Activated naive CD4-positive, alpha-beta T cell (primary cell): Measurements from ENCODE around the gene PRKCB.
A peak's percentile ranks its signal among the peaks of the same experiment; 100 is the strongest.

ENCODE experiments used
- DNase-seq, 4 experiments: peaks; one replicate each; lab custom pipeline; 2025; lab: John Stamatoyannopoulos, UW

The PRKCB gene

DNA sequence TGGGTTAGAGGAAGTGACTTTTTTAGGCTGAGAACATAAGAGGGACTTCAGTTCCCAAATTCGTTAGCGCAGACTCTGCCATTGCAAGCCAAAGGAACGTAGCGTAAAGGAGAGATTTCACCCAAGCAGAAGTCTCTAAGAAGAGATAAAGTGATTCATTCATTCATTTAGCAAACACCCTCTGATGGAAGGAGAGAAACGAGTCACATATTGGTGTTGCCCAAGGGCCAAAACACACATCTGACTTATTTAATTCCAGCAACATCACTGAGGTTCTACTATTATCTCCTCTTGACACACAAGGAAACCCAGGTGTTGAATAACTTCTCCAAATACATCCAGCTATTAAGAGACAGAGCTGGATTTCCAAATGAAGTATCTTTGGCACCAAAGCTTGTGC lies 334.6 kb downstream of the PRKCB start:
- no peak for DNase-seq

DNA sequence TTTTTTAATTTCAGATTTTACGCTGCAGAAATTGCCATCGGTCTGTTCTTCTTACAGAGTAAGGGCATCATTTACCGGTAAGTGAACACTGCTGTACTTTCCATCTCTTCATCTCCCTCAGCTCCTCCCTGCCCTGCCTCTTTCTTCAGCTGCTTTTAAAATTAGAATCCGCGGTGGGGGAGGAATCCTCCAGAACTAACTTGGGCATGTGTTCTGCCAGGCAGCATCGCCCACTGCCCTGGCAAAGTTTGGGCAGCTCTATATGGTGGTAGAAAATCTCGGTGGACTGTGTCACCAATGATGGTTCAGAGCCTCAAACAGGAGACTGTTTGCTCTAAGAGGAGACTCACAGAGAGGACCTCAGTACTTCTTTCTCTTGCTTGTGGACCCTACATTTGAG lies 338.7 kb downstream of the PRKCB start:
- DNase-seq, result no peak

DNA sequence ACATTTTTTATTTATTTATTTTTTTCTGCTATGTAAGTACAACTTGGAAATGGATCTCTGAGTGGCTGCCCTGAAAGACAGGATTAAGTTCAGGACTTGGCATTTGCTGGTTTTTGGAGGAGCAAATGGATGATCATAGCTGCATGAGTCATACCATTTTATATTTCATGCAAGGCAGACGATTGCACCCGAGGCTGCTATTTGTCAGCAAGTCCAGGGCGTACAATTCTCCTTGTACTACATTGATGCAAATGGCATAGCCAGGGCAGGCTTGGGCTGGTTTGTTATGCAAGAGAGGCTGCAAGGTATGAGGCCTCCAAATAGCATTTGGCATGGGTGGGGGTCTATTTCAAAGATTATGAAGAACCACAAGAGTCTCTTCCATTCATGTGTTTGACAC lies 339.2 kb downstream of the PRKCB start:
- no peak for DNase-seq

DNA sequence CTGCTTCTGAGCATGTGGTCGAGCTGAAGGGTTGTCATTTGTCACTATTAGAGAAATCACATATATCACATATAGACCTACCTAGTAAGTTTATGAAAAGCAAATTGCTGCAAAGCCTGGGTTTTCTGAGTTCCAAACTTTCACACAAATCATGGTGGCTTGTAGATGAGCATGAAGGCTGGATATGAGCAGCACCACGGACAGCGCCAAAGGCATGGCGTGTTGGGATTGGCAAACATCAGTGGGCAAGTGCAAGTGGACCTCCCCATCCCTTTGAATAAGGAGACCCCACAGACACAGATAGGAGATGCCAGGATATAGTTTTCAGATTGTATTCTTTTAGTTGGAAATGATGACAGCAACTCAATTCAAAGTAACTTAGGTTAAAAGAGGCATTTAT lies 342.7 kb downstream of the PRKCB start:
- DNase-seq, result peak in 1 of 4 experiments; percentile 0

DNA sequence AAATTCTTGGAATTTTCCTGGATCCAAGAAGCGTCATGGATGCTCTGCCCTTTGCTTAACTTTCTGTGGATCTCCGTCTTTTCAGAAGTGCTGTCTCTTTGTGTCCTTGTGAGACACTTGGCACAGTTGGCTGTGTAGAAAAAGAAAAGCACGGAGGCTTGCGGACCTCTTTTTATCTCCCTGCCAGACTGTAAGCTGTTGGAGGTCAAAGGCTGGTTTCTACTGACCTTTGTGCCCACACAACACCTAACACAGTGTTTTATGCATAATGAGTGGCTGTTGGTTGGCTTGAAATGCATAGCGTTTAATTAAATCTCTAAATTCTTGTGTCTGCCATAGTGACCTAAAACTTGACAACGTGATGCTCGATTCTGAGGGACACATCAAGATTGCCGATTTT lies 344.7 kb downstream of the PRKCB start:
- no peak for DNase-seq

DNA sequence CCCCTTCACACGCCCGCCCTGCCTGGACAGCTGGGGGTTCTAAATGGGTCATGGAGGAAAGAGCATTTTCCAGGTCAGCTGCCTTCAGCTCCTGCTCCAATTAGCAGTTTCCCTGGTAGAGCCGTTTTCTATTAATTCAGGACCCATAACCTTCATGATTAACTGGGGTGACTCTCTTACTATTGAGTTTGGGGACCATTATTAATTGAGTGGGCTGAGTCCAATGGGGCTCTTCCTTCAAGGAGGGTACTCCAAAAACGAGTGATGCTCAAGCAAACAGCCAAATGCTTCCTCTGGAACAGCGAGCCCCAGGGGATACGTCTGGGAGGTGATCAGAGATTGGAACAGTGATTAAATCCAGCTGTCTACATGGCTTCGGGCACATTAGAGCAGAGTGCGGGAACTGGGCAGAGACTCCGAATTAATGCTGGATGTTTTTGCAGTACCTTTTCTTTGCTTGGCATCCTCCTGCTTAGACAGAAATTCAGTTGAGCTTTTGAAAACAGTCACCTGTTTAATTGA lies 352.3 kb downstream of the PRKCB start:
- DNase-seq, result no peak

DNA sequence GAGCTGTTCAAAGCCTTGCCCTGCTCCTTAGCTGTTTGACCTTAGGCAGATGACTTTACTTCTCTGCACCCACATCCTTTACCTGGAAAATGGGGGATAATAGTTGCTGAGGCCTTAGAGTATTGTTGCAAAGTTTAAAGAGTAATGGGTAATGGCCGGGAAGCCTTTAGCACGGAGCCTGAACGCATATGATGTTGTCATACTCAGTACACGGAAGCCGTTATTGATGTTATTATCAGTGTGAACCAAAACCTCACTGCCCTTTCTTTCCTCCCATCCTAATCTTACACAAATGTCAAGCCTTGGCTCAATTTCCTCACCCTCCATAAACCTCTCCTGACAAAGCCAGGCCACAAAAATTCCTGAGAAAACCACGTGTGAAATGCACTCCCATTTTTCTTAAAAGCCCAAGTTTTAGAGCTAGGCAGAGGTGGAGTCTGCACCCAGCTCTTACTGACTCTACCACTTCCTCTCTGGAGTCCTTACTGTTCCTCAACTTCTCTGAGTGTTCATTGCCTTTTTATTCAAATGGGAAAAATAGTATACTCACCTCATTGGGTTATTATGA lies 353.1 kb downstream of the PRKCB start:
- no peak for DNase-seq

DNA sequence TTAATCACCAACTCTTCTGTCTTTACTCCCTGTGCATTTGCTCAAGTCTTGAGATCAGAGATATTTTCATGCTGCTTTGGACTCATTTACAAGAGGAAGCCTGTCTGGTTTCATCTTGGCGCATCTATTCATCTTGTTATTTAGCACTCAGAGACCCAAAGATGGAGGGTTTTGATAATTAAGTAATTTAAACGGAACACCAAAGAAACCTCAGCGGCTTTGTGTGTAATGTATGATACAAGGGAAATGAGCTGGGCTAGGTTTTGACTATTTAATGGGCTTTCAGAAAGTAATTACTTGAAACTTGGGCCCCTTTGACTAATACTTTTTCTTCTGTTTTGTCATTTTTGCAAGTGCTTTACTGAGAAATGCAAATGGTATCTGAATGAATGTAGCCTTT lies 354.2 kb downstream of the PRKCB start:
- DNase-seq, result no peak

DNA sequence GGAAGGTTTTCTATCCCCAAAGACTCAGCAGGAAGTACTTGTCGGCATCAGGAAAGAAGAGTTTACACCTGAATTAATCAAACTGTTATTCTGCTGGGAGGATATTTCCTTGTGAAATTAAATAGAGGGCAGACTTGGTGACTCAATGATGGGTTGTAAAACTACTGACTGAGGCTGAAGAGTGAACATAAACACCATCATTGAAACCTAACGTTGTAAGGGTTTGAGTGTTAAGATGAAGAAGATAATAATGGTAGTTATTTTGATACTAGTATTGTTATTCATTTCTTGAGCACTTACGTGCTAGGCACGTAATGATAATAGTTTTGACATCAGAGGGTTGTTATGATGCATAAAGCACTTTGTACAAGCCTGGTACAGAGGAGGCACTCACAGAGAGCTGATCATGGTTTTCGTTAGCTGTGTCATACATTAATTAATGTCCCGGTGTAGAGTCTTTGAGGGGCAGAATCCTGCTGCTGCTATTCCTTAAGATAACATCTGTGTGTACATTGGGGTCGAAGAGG lies 356.2 kb downstream of the PRKCB start:
- DNase-seq, result no peak

DNA sequence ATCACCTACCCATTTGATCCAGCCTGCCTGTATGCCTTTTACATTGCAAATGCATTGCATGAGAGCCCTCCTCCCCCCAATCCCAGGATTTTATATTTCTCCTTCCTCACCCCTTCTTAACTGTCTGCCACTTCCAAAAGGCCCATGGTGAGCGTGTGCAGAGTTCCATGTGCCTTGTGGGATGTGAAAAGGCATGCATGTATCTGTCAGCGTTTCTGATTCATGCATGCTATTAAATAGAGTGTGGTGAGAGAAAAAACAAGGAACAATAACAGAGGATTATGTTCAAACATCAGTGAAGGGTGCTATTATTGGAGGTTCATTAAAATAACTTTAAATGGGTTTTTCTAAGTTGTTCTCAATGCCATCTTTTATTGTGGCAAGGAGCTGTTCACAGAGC lies 359.4 kb downstream of the PRKCB start:
- no peak for DNase-seq

DNA sequence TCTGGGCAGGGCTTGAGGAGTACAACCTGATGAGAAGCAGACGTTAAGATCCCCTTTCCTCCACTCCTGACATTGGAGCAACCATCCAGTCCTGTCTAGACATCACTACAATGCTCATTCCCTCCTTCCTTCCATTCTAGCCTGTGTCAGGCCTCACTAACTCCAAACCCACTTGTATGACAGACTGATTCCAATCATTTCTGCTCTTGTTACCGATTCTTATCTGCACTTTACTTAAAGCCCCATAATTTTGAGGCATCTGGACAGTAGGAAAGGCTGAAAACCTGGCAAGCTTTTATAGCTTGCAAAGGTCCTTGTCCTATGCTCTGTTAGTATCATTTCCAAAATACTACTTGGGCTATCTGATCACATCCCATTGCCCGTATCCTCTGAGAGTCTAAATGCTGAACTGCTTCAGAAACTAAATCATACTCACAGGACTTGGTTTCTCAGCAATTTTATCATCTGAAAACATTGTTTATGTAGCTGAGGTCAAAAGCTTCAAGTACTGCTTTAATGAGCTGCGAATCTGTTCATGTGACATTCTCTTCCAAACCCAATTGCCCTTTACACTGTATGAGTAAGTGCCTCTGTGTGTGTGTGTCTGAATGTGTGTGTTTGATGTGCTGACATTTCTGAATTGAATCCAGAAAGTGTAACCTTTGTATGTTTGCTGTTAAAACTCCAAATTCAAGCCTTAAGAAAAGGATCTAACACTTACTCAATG lies 363.2 kb downstream of the PRKCB start:
- DNase-seq, result no peak

DNA sequence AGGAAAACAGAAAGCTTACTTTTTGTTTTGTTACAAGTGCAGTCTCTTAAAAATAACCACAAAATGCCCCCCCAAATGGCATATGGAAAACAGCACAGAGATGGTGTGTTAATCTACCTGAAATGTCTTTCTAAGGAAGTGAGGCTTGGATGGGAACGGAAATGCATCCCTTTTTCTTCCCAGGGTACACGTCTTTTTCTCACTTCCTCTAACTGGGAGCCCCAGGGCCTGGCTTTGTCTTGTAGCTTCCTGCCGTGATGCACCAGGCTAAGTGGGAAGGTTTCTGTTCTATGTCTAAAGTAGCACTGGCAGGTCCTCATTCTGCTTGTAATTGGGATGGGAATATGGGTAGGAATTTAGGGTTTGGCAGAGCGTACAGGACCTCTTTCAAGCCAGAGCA lies 367.9 kb downstream of the PRKCB start:
- no peak for DNase-seq

DNA sequence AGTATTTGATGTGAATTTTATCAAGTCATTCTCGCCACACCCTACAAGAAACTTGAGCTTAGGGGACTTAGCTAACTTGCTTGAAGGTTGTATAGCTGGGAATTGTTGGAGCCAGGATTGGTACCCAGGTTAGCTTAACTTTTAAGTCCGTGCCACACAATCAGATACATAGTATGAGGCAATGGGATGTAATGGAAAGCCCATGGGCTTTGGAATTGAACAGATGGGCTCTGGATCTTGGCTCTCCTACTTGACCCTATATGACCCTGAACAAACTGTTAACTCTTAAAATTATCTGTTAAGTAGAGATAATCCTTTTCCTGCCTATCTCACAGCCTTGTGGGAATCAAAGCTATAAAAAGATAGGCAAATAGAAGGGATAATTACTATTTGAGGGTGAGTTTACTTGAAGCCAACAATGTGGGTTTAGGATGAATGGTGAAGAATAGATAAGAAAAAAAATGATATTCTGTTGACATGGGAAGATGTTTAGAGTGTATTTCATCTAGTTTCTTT lies 368.4 kb downstream of the PRKCB start:
- DNase-seq, result no peak

DNA sequence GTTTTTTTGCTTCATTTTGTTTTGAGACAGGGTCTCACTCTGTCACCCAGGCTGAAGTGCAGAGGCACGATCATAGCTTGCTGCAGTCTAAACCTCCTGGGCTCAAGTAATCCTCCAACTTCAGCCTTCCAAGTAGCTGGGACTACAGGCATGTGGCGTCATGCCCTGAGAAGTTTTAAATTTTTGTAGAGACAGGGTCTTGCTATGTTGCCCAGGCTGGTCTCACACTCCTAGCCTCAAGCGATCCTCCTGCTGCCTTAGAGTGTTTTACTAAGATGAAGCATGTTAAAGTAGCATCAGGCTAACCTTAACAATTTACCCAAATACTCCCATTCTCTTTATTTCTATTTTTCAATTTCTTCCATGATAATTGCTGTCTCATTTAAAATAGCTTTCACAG lies 371.1 kb downstream of the PRKCB start:
- no peak for DNase-seq

DNA sequence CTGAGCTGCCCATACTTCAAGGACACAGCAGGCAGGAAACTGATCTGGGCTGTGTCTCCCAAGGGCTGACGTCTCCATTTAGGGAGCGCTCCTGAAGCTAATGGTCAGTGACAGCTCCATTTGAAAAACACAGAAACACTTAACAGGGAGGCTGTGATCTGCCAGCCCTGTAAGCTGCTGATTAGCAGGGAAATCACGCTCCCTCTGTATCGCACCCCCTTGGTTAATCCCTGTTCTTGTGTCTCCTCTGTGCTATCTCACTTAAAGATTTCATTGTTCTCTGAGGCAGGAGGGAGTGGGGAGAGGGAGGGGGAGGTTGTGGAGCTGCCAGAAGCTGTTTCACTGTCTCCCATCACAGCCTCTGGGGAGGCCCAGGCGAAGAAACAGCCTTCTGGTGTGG lies 372.9 kb downstream of the PRKCB start:
- no peak for DNase-seq

DNA sequence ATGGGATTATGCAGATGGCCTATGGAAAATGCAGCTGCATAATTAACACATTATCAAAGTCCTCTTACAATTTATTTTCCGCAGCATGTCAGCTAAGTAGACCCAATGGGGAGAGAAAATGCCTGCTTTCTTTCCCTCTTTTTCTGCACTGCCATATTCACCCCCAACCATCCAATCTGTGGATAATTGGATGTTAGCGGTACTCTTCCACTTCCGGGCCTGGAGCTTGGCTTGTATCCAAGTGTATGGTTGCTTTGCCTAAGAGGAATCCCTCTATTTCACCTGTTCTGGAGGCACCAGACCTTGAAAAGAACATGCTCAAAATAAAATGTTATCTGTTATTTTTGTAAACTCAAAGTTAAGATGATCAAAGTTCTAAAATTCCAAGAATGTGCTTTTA lies 379.2 kb downstream of the PRKCB start:
- no peak for DNase-seq

DNA sequence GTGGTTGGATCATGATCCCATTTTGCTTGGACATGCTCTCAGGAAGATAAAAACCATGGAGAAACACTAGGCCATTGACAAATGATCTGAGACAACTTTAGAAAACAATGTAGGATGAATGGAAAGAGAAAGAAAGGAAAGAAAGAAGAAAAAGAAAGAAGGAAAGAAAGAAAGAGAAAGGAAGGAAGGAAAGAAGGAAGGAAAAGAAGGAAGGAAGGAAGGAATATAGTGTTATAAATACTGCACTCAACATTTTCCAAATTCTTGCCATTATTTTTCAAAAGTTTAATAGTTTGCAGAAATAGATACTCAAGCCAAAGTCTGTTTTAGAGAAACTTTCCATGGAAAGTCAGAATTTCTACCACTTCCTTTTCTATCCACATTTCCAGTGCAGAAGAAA lies 381.2 kb downstream of the PRKCB start:
- DNase-seq, result no peak

DNA sequence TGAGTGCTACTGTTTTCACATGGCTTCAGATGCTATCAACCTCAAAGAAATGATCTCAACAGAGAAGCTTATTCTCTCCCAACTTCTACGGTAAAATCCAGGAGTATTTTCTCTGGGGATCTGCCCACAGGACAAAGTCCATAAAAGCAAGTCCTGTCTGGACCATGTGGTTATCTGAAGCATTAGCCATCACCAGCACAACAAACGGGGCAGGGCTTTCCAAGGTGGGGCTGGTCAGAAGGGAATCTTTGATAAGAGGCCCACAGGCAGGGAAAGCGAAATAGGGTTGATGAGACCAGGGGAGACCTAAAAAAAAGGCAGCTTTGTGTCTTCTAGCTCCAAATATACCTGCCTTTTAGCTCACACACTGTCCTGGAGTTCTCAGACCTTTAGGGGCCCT lies 381.7 kb downstream of the PRKCB start:
- DNase-seq, result no peak

DNA sequence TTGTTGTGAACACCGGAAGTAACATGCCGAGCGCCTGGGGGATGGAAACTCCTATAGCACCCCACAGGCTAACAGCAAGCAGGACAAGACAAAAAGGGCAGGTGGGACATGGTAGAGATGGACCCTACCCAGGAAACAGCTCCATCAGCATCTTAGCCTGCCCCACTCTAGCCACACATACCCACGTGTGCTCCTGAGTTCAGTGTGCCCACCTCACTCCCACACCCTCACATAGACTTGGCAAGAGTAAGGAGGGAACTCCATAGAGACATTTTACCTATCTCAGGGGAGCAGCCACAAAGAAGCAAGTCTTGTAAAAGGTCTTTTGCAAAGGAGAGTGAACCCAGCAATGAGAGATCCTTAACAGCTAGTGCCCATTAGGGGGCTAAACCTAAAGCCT lies 382.5 kb downstream of the PRKCB start:
- DNase-seq, result no peak

DNA sequence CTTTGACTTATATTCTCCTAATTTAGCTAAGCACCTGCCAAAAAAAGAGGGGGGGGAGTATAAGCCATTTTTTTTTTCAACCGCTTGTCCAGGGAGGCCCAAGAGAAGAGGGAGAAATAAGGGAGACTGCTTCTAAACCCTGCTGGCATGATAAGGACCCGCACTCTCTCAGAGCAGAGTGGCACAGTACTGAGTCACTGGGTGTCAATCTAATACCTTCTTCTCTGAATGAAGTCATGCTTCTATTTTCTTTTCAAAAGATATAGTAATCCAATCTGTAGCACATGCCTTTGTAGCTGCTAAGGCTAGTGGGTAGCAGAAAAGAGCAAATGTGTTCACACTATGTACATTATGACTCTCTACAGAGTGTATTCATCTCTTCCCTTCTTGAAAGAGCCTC lies 385.4 kb downstream of the PRKCB start:
- DNase-seq, result no peak

DNA sequence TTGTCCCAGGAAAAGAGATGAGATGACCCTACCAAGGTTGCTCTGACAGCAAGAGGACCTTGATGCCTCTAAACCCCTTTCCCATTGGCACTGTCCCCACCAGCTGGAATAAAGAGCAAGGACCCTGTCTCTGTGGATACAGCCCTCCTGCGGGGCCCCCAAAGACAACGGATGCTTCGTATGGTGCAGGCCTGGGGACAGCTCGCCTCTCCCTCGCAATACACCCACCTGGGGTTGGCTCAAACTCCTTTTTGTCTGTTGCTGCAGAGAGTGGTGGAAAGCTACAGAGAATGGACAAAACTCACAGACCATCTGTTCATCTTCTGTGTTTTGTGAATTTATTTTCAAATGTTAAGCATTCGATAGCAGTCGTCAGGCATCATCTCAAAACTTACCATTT lies 392.7 kb downstream of the PRKCB start:
- no peak for DNase-seq

DNA sequence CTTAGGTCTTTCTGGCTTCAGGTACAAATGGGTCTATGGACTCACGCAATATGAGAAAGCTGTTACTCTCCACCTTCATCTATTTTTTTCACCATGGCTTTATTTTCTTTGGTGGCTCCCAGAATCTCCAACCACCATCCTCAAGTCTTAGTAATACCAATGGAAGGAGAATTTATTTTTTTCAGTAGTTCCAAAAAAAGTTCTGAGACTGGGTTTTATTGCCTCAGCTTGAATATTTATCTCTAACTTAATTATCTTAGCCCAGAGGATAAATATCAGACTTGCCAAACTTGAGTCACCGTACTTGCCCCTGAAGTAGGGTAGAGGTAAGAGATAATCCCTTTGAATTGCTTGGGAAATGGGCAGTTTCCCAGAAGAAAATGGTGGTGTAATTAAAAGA lies 397.2 kb downstream of the PRKCB start:
- no peak for DNase-seq

DNA sequence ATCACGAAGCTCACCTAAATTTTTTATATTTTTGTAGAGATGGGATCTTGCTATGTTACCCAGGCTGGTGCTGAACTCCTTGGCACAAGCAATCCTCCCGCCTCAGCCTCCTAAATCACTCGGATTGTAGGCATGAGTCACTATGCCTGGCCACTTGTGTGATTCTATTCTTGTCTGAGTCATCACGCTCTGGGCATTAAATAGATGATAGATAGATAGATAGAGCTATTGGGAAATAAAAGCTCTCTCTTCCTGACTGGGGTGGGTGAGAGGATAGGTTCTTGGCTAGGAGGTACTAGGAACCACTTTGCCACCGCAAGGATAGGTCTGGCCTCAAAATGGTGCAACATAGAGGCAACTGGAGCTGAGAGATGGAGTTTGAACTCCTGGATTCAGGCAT lies 399.0 kb downstream of the PRKCB start:
- no peak for DNase-seq

DNA sequence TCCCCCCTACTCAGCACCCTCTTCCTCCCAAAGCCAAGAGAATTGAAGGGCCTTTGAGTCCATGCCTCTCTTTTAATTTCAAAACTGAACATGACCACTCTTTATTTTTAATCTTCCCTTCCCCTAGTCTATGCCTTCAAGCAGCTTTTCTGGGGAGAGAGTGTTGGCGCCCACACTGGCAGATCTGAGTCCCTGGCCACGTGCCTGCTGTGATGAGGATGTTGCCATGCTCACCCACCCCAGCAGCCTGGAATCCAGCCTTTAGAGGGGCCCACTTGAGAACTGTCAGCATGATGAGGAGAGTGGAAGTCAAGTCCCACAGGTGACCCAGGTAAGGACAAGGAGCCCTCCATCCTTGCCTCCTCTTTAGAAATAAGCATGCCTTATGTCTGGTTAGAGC lies 400.0 kb downstream of the PRKCB start:
- DNase-seq, result no peak
